Neural cell (in vitro differentiated cells): Measurements from ENCODE around the gene CAV2. TPM values are rescaled to one million over a fixed set of nuclear protein-coding genes. Genes with fewer than 3 reads are reported as not detected.

Source experiments
- H2AFZ ChIP-seq: fragments of 200-600, 300-800 bp; sonication (generic), shearing (Covaris generic); 2 replicates; pipeline ENCODE4 v1.6.0; 2014; ENCODE audit warnings: low read depth, mild to moderate bottlenecking, antibody characterized with exemption, low read length, moderate library complexity
- H3F3A ChIP-seq: fragments of 200-600 bp; shearing (Covaris generic); 2 replicates; pipeline ENCODE4 v1.6.1; 2016; ENCODE audit warnings: mild to moderate bottlenecking, moderate library complexity, mixed read lengths, antibody characterized with exemption, low read length; ENCODE audit not compliant: insufficient read depth, poor library complexity, severe bottlenecking
- H3K27ac ChIP-seq: fragments of 200-600, 300-800 bp; sonication (generic), shearing (Covaris generic); 2 replicates; pipeline ENCODE4 v1.5.1; 2014; ENCODE audit warnings: mild to moderate bottlenecking, low read length, moderate library complexity
- H3K27me3 ChIP-seq: fragments of 300-800, 200-600 bp; sonication (generic), shearing (Covaris generic); 2 replicates; pipeline ENCODE4 v1.6.0; 2014; ENCODE audit warnings: mild to moderate bottlenecking, low read depth, low read length, moderate library complexity; ENCODE audit not compliant: insufficient read depth
- H3K36me3 ChIP-seq: fragments of 300-800, 200-600 bp; sonication (generic), shearing (Covaris generic); 2 replicates; pipeline ENCODE4 v1.5.1; 2014; ENCODE audit warnings: mild to moderate bottlenecking, antibody characterized with exemption, low read length, moderate library complexity; ENCODE audit not compliant: insufficient read depth
- H3K4me2 ChIP-seq: fragments of 300-800, 200-600 bp; sonication (generic), shearing (Covaris generic); 2 replicates; pipeline ENCODE4 v1.6.0; 2014; ENCODE audit warnings: mild to moderate bottlenecking, low read length
- H3K4me3 ChIP-seq: fragments of 300-800, 200-600 bp; sonication (generic), shearing (Covaris generic); 2 replicates; pipeline ENCODE4 v1.5.1; 2014; ENCODE audit warnings: mild to moderate bottlenecking, low read length, moderate library complexity
- H3K79me2 ChIP-seq: fragments of 200-600 bp; shearing (Covaris generic); replicated peaks from 2 replicates; pipeline ENCODE4 v1.6.0; 2014; ENCODE audit warnings: mild to moderate bottlenecking, low read length, moderate library complexity; ENCODE audit not compliant: insufficient read depth
- H3K9ac ChIP-seq: fragments of 300-800, 200-600 bp; sonication (generic), shearing (Covaris generic); 2 replicates; pipeline ENCODE4 v1.6.1; 2016; ENCODE audit warnings: mild to moderate bottlenecking, low read length, mixed read lengths
- H3K9me2 ChIP-seq: fragments of 200-600 bp; shearing (Covaris generic); 2 replicates; pipeline ENCODE4 v1.6.1; 2016; ENCODE audit warnings: mild to moderate bottlenecking, low read length, mixed read lengths; ENCODE audit not compliant: insufficient read depth
- H3K9me3 ChIP-seq: fragments of 200-600, 300-800 bp; sonication (generic), shearing (Covaris generic); 2 replicates; pipeline ENCODE4 v1.6.1; 2016; ENCODE audit warnings: mild to moderate bottlenecking, mixed run types, low read length, moderate library complexity, mixed read lengths
- H4K20me1 ChIP-seq: fragments of 200-600 bp; shearing (Covaris generic); 2 replicates; pipeline ENCODE4 v1.6.1; 2016; ENCODE audit warnings: mild to moderate bottlenecking, mixed run types; ENCODE audit not compliant: insufficient read depth
- EP300 ChIP-seq: fragments of 450-650 bp; conservative IDR thresholded peaks from 2 replicates; pipeline ENCODE4 v1.6.1; 2014; ENCODE audit warnings: antibody characterized with exemption, mild to moderate bottlenecking, moderate library complexity; ENCODE audit not compliant: poor library complexity, severe bottlenecking
- EZH2 ChIP-seq: fragments of 200-600, 300-800 bp; shearing (Covaris generic), sonication (generic); IDR thresholded peaks from 2 replicates; pipeline ENCODE4 v1.6.1; 2014; ENCODE audit warnings: antibody characterized with exemption, low read length, borderline replicate concordance, mild to moderate bottlenecking; ENCODE audit not compliant: insufficient read depth, poor library complexity, severe bottlenecking
- MXI1 ChIP-seq: fragments of 450-650 bp; conservative IDR thresholded peaks from 2 replicates; pipeline ENCODE4 v1.6.1; 2014; ENCODE audit warnings: antibody characterized with exemption, mild to moderate bottlenecking; ENCODE audit not compliant: poor library complexity, severe bottlenecking
- POLR2AphosphoS5 ChIP-seq: IDR thresholded peaks from 2 replicates; pipeline ENCODE4 v1.6.1; 2012
- RAD21 ChIP-seq: fragments of 450-650 bp; conservative IDR thresholded peaks from 2 replicates; pipeline ENCODE4 v1.6.1; 2014; ENCODE audit warnings: antibody characterized with exemption, mild to moderate bottlenecking, moderate library complexity
- SMC3 ChIP-seq: fragments of 450-650 bp; conservative IDR thresholded peaks from 2 replicates; pipeline ENCODE4 v1.6.1; 2014; ENCODE audit warnings: antibody characterized with exemption, mild to moderate bottlenecking, moderate library complexity; ENCODE audit not compliant: poor library complexity
- TAF1 ChIP-seq: IDR thresholded peaks from 2 replicates; pipeline ENCODE4 v1.6.1; 2012; ENCODE audit warnings: low read depth
- polyA plus RNA-seq: library from polyadenylated mRNA; depleted of rRNA; stranded (reverse); fragments of >200 nt; gene quantifications from 2 replicates; pipeline ENCODE4 v1.2.3, GENCODE V29; 2014
- TF ChIP-seq, protein P1 (sequence below): fragments of 450-650 bp; IDR thresholded peaks from 2 replicates; pipeline ENCODE4 v1.5.1; 2014; ENCODE audit warnings: antibody characterized with exemption, mild to moderate bottlenecking, moderate library complexity; ENCODE audit not compliant: poor library complexity, severe bottlenecking
- TF ChIP-seq, protein P2 (sequence below): IDR thresholded peaks from 2 replicates; pipeline ENCODE4 v1.6.1; 2012; ENCODE audit warnings: borderline replicate concordance

CAV2 gene
- polyA plus RNA-seq, 1 donor from 2014 or later = not detected

DNA sequence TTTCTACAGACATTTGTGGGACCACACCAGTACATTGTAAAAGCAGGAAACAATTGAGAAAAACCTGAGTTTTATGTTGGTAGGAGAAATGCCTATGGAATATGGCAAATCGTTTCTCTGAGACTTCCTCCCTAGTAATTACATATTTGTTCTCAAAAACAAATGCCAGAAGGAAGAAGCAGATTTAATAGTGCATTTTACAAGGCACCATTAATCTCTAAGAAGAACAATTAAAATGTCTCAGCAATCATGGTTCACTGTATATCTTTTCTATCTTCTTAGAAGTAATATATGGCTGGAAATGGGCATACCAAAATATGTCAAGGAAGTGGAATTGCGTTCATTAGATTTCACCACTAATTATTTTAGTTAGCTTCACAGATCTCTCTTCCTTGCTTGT is 38.6 kb downstream of the CAV2 start:
- Histone ChIP-seq H3K4me3 (no peak overlapping the region), H3K27ac (no peak overlapping the region), H3K9me3 (no peaks in the 10 kb centered on the region), H4K20me1 (no peaks in the 10 kb centered on the region), H3K9me2 (no peaks in the 10 kb centered on the region), H3K9ac (no peak overlapping the region), H2AFZ (no peak overlapping the region), H3F3A (no peaks in the 10 kb centered on the region), H3K36me3 (no peaks in the 10 kb centered on the region), H3K79me2 (no peaks in the 10 kb centered on the region), H3K4me2 (no peak overlapping the region), H3K27me3 (no peaks in the 10 kb centered on the region)
- TF ChIP-seq MXI1 (no peak), TAF1 (no peak), EP300 (no peak)
- TF ChIP-seq, protein P1, sequence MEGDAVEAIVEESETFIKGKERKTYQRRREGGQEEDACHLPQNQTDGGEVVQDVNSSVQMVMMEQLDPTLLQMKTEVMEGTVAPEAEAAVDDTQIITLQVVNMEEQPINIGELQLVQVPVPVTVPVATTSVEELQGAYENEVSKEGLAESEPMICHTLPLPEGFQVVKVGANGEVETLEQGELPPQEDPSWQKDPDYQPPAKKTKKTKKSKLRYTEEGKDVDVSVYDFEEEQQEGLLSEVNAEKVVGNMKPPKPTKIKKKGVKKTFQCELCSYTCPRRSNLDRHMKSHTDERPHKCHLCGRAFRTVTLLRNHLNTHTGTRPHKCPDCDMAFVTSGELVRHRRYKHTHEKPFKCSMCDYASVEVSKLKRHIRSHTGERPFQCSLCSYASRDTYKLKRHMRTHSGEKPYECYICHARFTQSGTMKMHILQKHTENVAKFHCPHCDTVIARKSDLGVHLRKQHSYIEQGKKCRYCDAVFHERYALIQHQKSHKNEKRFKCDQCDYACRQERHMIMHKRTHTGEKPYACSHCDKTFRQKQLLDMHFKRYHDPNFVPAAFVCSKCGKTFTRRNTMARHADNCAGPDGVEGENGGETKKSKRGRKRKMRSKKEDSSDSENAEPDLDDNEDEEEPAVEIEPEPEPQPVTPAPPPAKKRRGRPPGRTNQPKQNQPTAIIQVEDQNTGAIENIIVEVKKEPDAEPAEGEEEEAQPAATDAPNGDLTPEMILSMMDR = no peak

DNA sequence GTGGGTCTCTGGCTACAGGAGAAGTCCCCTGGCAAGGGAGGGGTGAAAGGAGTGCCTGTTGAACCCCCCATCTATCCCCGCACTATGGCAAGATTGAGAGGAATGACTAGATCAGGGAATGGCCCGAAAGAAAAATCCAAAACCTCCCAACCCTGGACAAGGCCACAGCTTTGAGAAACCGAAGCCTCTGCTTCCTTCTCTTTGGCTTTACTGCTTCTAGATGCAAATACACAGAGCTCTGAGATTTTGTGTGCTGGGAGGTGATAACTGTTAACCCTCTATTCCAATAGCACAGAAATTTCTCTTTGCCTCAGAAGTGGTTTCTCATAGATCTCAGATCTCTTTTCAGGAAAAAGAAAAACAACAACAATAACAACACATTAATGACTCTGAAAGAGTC is 40.3 kb downstream of the CAV2 start:
- Histone ChIP-seq H3K4me3 (no peak overlapping the region), H4K20me1 (no peaks in the 10 kb centered on the region), H3F3A (no peaks in the 10 kb centered on the region), H3K4me2 (no peak overlapping the region), H3K27ac (no peak overlapping the region), H3K9me3 (no peaks in the 10 kb centered on the region), H3K79me2 (no peaks in the 10 kb centered on the region), H3K9me2 (no peaks in the 10 kb centered on the region), H3K9ac (no peak overlapping the region), H3K27me3 (no peaks in the 10 kb centered on the region), H3K36me3 (no peaks in the 10 kb centered on the region), H2AFZ (no peak overlapping the region)
- TF ChIP-seq POLR2AphosphoS5 (no peak), TAF1 (no peak), EP300 (no peak), MXI1 (no peak), RAD21 (no peak), SMC3 (no peak), EZH2 (no peak)
- TF ChIP-seq, protein P1 = no peak
- TF ChIP-seq, protein P2, sequence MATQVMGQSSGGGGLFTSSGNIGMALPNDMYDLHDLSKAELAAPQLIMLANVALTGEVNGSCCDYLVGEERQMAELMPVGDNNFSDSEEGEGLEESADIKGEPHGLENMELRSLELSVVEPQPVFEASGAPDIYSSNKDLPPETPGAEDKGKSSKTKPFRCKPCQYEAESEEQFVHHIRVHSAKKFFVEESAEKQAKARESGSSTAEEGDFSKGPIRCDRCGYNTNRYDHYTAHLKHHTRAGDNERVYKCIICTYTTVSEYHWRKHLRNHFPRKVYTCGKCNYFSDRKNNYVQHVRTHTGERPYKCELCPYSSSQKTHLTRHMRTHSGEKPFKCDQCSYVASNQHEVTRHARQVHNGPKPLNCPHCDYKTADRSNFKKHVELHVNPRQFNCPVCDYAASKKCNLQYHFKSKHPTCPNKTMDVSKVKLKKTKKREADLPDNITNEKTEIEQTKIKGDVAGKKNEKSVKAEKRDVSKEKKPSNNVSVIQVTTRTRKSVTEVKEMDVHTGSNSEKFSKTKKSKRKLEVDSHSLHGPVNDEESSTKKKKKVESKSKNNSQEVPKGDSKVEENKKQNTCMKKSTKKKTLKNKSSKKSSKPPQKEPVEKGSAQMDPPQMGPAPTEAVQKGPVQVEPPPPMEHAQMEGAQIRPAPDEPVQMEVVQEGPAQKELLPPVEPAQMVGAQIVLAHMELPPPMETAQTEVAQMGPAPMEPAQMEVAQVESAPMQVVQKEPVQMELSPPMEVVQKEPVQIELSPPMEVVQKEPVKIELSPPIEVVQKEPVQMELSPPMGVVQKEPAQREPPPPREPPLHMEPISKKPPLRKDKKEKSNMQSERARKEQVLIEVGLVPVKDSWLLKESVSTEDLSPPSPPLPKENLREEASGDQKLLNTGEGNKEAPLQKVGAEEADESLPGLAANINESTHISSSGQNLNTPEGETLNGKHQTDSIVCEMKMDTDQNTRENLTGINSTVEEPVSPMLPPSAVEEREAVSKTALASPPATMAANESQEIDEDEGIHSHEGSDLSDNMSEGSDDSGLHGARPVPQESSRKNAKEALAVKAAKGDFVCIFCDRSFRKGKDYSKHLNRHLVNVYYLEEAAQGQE = no peak
